ENCODE measurements around the gene PVALEF.

GRCh38 chr17:81198826-81199481 is 33.6 kb downstream of the PVALEF start:
- TF ChIP-seq POLR2A (IDR thresholded peaks at IDR 0.05; ENCODE audit: low read length), result no peak
- TF ChIP-seq GATA1 (IDR thresholded peaks at IDR 0.05; ENCODE audit: low read depth, low read length), result no peak
